H1 (cell line): ENCODE data around the gene PCSK4. TPM values are rescaled to one million over a fixed set of nuclear protein-coding genes. Genes with fewer than 3 reads are reported as not detected.

Source experiments
- CTCF ChIA-PET: fragments of 300-600 bp; sonication (Branson Sonifier 250); formaldehyde crosslinking; loops from one replicate; lab custom pipeline; 2021; ENCODE audit not compliant: partially characterized antibody; lab: Charles Lee
- POLR2A ChIA-PET: fragments of 300-600 bp; sonication (Branson Sonifier 250); formaldehyde crosslinking; loops from one replicate; lab custom pipeline; 2021; ENCODE audit warnings: inconsistent platforms; ENCODE audit not compliant: partially characterized antibody; lab: Charles Lee
- DNase-seq, 2 experiments: peaks; one replicate each; pipeline versions ENCODE4 v3.0.0 to v3.0.0-alpha.2; 2010 to 2022; ENCODE audit warnings: low spot score in 2 of 2, low read depth in 1 of 2, mixed read lengths in 1 of 2
- FAIRE-seq: peaks from 2 replicates; lab custom pipeline; 2011; peaks lifted over from hg19 to GRCh38; lab: Jason Lieb, UNC
- H2AFZ ChIP-seq: 2 replicates; pipeline ENCODE4 v1.8.1; 2012; ENCODE audit warnings: low read length, inconsistent platforms
- H2AK5ac ChIP-seq: 2 replicates; pipeline ENCODE4 v1.6.1; 2013; ENCODE audit warnings: low read depth, low read length
- H2BK120ac ChIP-seq: replicated peaks from 2 replicates; pipeline ENCODE3; 2013; ENCODE audit warnings: low read depth, low read length, inconsistent platforms
- H2BK12ac ChIP-seq: 2 replicates; pipeline ENCODE4 v1.6.1; 2013; ENCODE audit warnings: low read depth, low read length
- H2BK15ac ChIP-seq: 2 replicates; pipeline ENCODE4 v1.6.1; 2013; ENCODE audit warnings: low read length
- H2BK20ac ChIP-seq: 2 replicates; pipeline ENCODE4 v1.6.1; 2013; ENCODE audit warnings: low read length
- H2BK5ac ChIP-seq: 2 replicates; pipeline ENCODE4 v1.6.1; 2013; ENCODE audit warnings: low read depth, low read length
- H3K14ac ChIP-seq: 2 replicates; pipeline ENCODE4 v1.6.1; 2013; ENCODE audit warnings: inconsistent platforms; ENCODE audit not compliant: insufficient read length
- H3K18ac ChIP-seq: 2 replicates; pipeline ENCODE4 v1.6.1; 2013; ENCODE audit warnings: low read length; ENCODE audit errors: extremely low read depth
- H3K23ac ChIP-seq: 2 replicates; pipeline ENCODE4 v1.6.1; 2013; ENCODE audit warnings: inconsistent platforms; ENCODE audit not compliant: insufficient read length
- H3K23me2 ChIP-seq: 2 replicates; pipeline ENCODE4 v1.6.1; 2013; ENCODE audit warnings: low read depth, low read length
- H3K27ac ChIP-seq: 2 replicates; pipeline ENCODE4 v1.6.1; 2011; ENCODE audit warnings: low read depth, low read length, inconsistent platforms
- H3K27me3 ChIP-seq, 4 experiments: replicated peaks in 1 of 4; 1 replicate in 1 of 4; 2 replicates in 3 of 4; pipeline versions ENCODE4 v1.6.1 to v1.8.1; 2011 to 2013; ENCODE audit warnings: low read length in 3 of 4, mild to moderate bottlenecking in 3 of 4, inconsistent platforms in 2 of 4, mixed read lengths in 2 of 4, moderate library complexity in 1 of 4; ENCODE audit not compliant: control insufficient read depth in 3 of 4, insufficient read depth in 3 of 4; ENCODE audit errors: extremely low read depth in 1 of 4
- H3K36me3 ChIP-seq, 4 experiments: 2 replicates each; pipeline versions ENCODE4 v1.6.1 to v1.8.1; 2011 to 2013; ENCODE audit warnings: mild to moderate bottlenecking in 4 of 4, low read length in 3 of 4, moderate library complexity in 2 of 4, control low read depth in 1 of 4, inconsistent platforms in 1 of 4; ENCODE audit not compliant: insufficient read depth in 4 of 4, control insufficient read depth in 2 of 4
- H3K4ac ChIP-seq: replicated peaks from 2 replicates; pipeline ENCODE3; 2013; ENCODE audit warnings: low read length, low read depth, mixed read lengths, inconsistent platforms; ENCODE audit not compliant: insufficient read length
- H3K4me1 ChIP-seq, 4 experiments: replicated peaks in 1 of 4; 1 replicate in 1 of 4; 2 replicates in 3 of 4; pipeline versions ENCODE4 v1.6.1 to v1.8.1; 2011 to 2013; ENCODE audit warnings: low read length in 3 of 4, inconsistent platforms in 2 of 4, mixed read lengths in 1 of 4; ENCODE audit not compliant: insufficient read depth in 4 of 4, control insufficient read depth in 3 of 4
- H3K4me2 ChIP-seq, 2 experiments: 2 replicates each; pipeline versions ENCODE4 v1.6.1 to v1.8.1; 2011 to 2013; ENCODE audit warnings: low read depth in 2 of 2, low read length in 2 of 2, control low read depth in 1 of 2, inconsistent platforms in 1 of 2, mild to moderate bottlenecking in 1 of 2; ENCODE audit not compliant: insufficient read depth in 1 of 2
- H3K4me3 ChIP-seq, 4 experiments: fragments of 200-600, 300-600 bp in 1 of 4; sonication (generic), shearing (Covaris generic), sonication (Bioruptor Twin) in 1 of 4; 2 replicates each; pipeline versions ENCODE4 v1.5.1 to v1.8.1; 2011 to 2016; ENCODE audit warnings: low read length in 4 of 4, low read depth in 3 of 4, control low read depth in 2 of 4, inconsistent platforms in 2 of 4, mild to moderate bottlenecking in 2 of 4, mixed read lengths in 1 of 4, moderate library complexity in 1 of 4; ENCODE audit not compliant: insufficient read depth in 2 of 4; ENCODE audit errors: extremely low read depth in 1 of 4
- H3K56ac ChIP-seq: replicated peaks from 2 replicates; pipeline ENCODE3; 2013; ENCODE audit warnings: low read depth, mild to moderate bottlenecking, mixed read lengths, low read length, inconsistent platforms; ENCODE audit not compliant: insufficient read length
- H3K79me1 ChIP-seq: 2 replicates; pipeline ENCODE4 v1.6.1; 2013; ENCODE audit warnings: low read depth, low read length, control low read depth
- H3K79me2 ChIP-seq, 2 experiments: 2 replicates each; pipeline versions ENCODE4 v1.6.1 to v1.8.1; 2012 to 2013; ENCODE audit warnings: low read length in 2 of 2, mild to moderate bottlenecking in 2 of 2, inconsistent platforms in 1 of 2; ENCODE audit not compliant: insufficient read depth in 2 of 2, control insufficient read depth in 1 of 2
- H3K9ac ChIP-seq, 4 experiments: replicated peaks in 1 of 4; 1 replicate in 1 of 4; 2 replicates in 3 of 4; pipeline versions ENCODE4 v1.6.1 to v1.8.1; 2011 to 2013; ENCODE audit warnings: low read depth in 3 of 4, low read length in 3 of 4, control low read depth in 2 of 4, mild to moderate bottlenecking in 2 of 4, moderate library complexity in 2 of 4, inconsistent platforms in 1 of 4; ENCODE audit errors: extremely low read depth in 1 of 4
- H3K9me3 ChIP-seq, 2 experiments: 2 replicates each; pipeline versions ENCODE4 v1.6.1 to v1.8.1; 2012 to 2013; ENCODE audit warnings: mild to moderate bottlenecking in 2 of 2, moderate library complexity in 2 of 2, control low read depth in 1 of 2, inconsistent platforms in 1 of 2, low read depth in 1 of 2, low read length in 1 of 2, mixed read lengths in 1 of 2; ENCODE audit not compliant: insufficient read depth in 2 of 2
- H4K20me1 ChIP-seq, 2 experiments: replicated peaks in 1 of 2; 2 replicates each; pipeline versions ENCODE3 to v1.8.1; 2011 to 2013; ENCODE audit warnings: inconsistent platforms in 2 of 2, low read length in 2 of 2, mild to moderate bottlenecking in 1 of 2; ENCODE audit not compliant: insufficient read depth in 2 of 2, control insufficient read depth in 1 of 2
- H4K5ac ChIP-seq: 2 replicates; pipeline ENCODE4 v1.6.1; 2013; ENCODE audit warnings: low read length, low read depth, mixed read lengths, inconsistent platforms; ENCODE audit not compliant: insufficient read length
- H4K8ac ChIP-seq: 2 replicates; pipeline ENCODE4 v1.8.0; 2013; ENCODE audit warnings: mild to moderate bottlenecking, moderate library complexity, low read length, inconsistent platforms; ENCODE audit not compliant: insufficient read depth; ENCODE audit errors: extremely low read depth
- H4K91ac ChIP-seq: replicated peaks from 2 replicates; pipeline ENCODE3; 2013; ENCODE audit warnings: low read length, mixed read lengths, inconsistent platforms; ENCODE audit not compliant: insufficient read length
- ASH2L ChIP-seq: fragments of 200-600, 300-600 bp; sonication (generic); IDR thresholded peaks from one replicate; pipeline ENCODE4 v1.7.1; 2017; ENCODE audit warnings: low read length
- CBX8 ChIP-seq: fragments of 300-800, 300-1000 bp; sonication (generic); IDR thresholded peaks from 2 replicates; pipeline ENCODE4 v1.7.1; 2016; ENCODE audit warnings: low read depth, low read length, borderline replicate concordance
- E2F6 ChIP-seq: IDR thresholded peaks from 2 replicates; pipeline ENCODE4 v1.6.1; 2012; ENCODE audit warnings: inconsistent platforms
- EGR1 ChIP-seq: IDR thresholded peaks from 2 replicates; pipeline ENCODE4 v1.6.1; 2011; ENCODE audit warnings: low read depth, low read length, borderline replicate concordance
- GTF2F1 ChIP-seq: IDR thresholded peaks from 2 replicates; pipeline ENCODE4 v1.6.1; 2012; ENCODE audit warnings: low read depth, low read length, improper control_type of control experiment, borderline replicate concordance
- JUND ChIP-seq: IDR thresholded peaks from 2 replicates; pipeline ENCODE4 v1.6.1; 2011; ENCODE audit warnings: mild to moderate bottlenecking, improper control_type of control experiment, low read length
- KDM5A ChIP-seq: fragments of 200-600 bp; IDR thresholded peaks from 2 replicates; pipeline ENCODE4 v1.7.1; 2012; ENCODE audit warnings: mild to moderate bottlenecking, low read length, inconsistent platforms, mixed read lengths
- POLR2AphosphoS5 ChIP-seq: IDR thresholded peaks from 2 replicates; pipeline ENCODE4 v1.6.1; 2011; ENCODE audit warnings: low read depth, low read length
- RBBP5 ChIP-seq: IDR thresholded peaks from 2 replicates; pipeline ENCODE4 v1.7.1; 2012; ENCODE audit warnings: low read depth, mild to moderate bottlenecking, inconsistent platforms, low read length, moderate library complexity, borderline replicate concordance
- SIX5 ChIP-seq: IDR thresholded peaks from 2 replicates; pipeline ENCODE4 v1.6.1; 2011; ENCODE audit warnings: mild to moderate bottlenecking, low read depth, low read length
- SP1 ChIP-seq: IDR thresholded peaks from 2 replicates; pipeline ENCODE4 v1.6.1; 2011; ENCODE audit warnings: low read depth, low read length
- SP4 ChIP-seq: IDR thresholded peaks from 2 replicates; pipeline ENCODE4 v1.6.1; 2012; ENCODE audit warnings: low read length, inconsistent platforms
- SRF ChIP-seq: IDR thresholded peaks from 2 replicates; pipeline ENCODE4 v1.6.1; 2011; ENCODE audit warnings: mild to moderate bottlenecking, low read depth, low read length, moderate library complexity
- WGBS, 2 experiments: shearing (Covaris generic) in 1 of 2; methylation state at CpG; one replicate each; pipeline versions ENCODE4 v1.1.6 to v1.1.7; 2013 to 2015; ENCODE audit warnings: low lambda C conversion rate in 2 of 2, mixed read lengths in 2 of 2, inconsistent platforms in 1 of 2, low coverage in 1 of 2, missing lambda C conversion rate in 1 of 2; ENCODE audit not compliant: insufficient replicate concordance in 2 of 2, insufficient coverage in 1 of 2, insufficient read length in 1 of 2; ENCODE audit errors: extremely low coverage in 1 of 2, missing lambda C conversion rate in 1 of 2; 5-methylcytosine and 5-hydroxymethylcytosine counted together
- polyA plus RNA-seq, 7 experiments: library from polyadenylated mRNA; depleted of rRNA in 3 of 7; stranded (reverse) in 5 of 7; unstranded in 2 of 7; fragments of >200 nt in 5 of 7; fragments of 200-250 nt in 2 of 7; gene quantifications; 1 replicate in 5 of 7; 2 replicates in 1 of 7; 4 replicates in 1 of 7; pipeline versions ENCODE4 v1.2.1 to v1.2.3, GENCODE V29; 2011 to 2013; ENCODE audit warnings: missing spikeins in 2 of 7, mixed read lengths in 2 of 7
- total RNA-seq: library from RNA; stranded (reverse); fragmentation: NEBNext Ultra II Directional; extraction: Animal tissue kit (Norgen Biotek cat#: 25700); gene quantifications from 2 replicates; pipeline ENCODE4 v1.2.1, GENCODE V29; 2021
- TF ChIP-seq, protein P1 (sequence below): IDR thresholded peaks from 2 replicates; pipeline ENCODE4 v1.6.1; 2011; ENCODE audit warnings: low read depth, mild to moderate bottlenecking, low read length; ENCODE audit not compliant: insufficient read depth

Gene PCSK4
- total and polyA plus RNA-seq, 2 of the 8 experiments (the other 6 are each of a cell fraction or from before 2014, with no cell fraction given), result 9.8 to 10.7 TPM

DNA sequence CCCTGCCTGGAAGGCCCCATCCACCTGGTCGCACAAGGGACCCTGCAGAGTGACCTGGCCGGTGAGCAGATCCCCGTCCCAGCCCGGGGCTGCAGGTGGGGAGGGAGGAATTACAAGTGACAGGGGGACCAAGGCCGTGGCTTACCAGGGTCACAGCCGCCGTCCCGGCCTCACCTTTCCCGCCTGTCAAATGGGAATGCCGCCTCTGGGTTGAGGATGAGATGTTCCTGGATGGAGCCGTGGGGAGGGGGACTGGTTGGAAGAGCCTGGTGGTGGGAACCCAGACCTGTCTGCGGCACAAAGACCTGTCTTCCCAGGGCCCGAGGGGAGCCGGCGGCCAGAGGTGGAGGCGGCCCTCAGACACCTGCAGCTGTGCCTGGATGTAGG lies 39.3 kb upstream of the PCSK4 start:
- H3K14ac ChIP-seq, result no peak overlapping the region
- no peak overlapping the region for H3K23ac ChIP-seq
- no peak overlapping the region for H2AK5ac ChIP-seq
- H3K23me2 ChIP-seq, result peaks cover 3% of the 10 kb centered on the region; the same call in 1 of the 2 replicates
- H4K20me1 ChIP-seq, result peaks cover 7 to 12% of the 10 kb centered on the region in 2 experiments
- H2BK12ac ChIP-seq, result no peak overlapping the region
- no peak overlapping the region for H3K27ac ChIP-seq
- no peaks in the 10 kb centered on the region for H3K79me1 ChIP-seq
- WGBS, 2 experiments, result 89% methylated on average over 16 of the region's 16 CpGs; no CpG with 5 or more reads in 1 of the 2 experiments
- no peak overlapping the region for H3K4ac ChIP-seq
- ChIA-PET CTCF (no interaction called here), POLR2A (no interaction called here)
- no peak for FAIRE-seq
- H3K36me3 ChIP-seq, result no peaks in the 10 kb centered on the region; a peak in 1 of 8 replicates
- H4K91ac ChIP-seq, result no peak overlapping the region
- no peaks in the 10 kb centered on the region for H3K79me2 ChIP-seq
- no peak overlapping the region for H2BK20ac ChIP-seq
- no peak overlapping the region for H2AFZ ChIP-seq
- H2BK15ac ChIP-seq, result no peak overlapping the region
- H3K18ac ChIP-seq, result no peak overlapping the region
- H3K4me3 ChIP-seq, result no peak overlapping the region
- peaks cover 9 to 15% (median 13%) of the 10 kb centered on the region in 4 experiments for H3K27me3 ChIP-seq
- H4K5ac ChIP-seq, result no peak overlapping the region
- no peak overlapping the region for H3K4me2 ChIP-seq
- no peak overlapping the region for H2BK120ac ChIP-seq
- peak in 1 of 2 experiments; percentile 41 for DNase-seq
- peaks cover 0 to under 1% (median 0%) of the 10 kb centered on the region in 4 experiments; a peak in 1 of 7 replicates for H3K4me1 ChIP-seq
- no peak overlapping the region for H2BK5ac ChIP-seq
- H3K56ac ChIP-seq, result no peak overlapping the region
- no peak overlapping the region for H4K8ac ChIP-seq
- no peaks in the 10 kb centered on the region for H3K9me3 ChIP-seq
- H3K9ac ChIP-seq, result no peak overlapping the region
- TF ChIP-seq SRF (no peak), ASH2L (no peak), SP4 (no peak), SIX5 (no peak), SP1 (no peak), GTF2F1 (no peak), E2F6 (no peak), KDM5A (no peak), CBX8 (no peak), EGR1 (no peak), RBBP5 (no peak), POLR2AphosphoS5 (no peak), JUND (no peak)
- TF ChIP-seq, protein P1, sequence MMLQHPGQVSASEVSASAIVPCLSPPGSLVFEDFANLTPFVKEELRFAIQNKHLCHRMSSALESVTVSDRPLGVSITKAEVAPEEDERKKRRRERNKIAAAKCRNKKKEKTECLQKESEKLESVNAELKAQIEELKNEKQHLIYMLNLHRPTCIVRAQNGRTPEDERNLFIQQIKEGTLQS, result no peak
